OCI-LY7 (cell line): ENCODE data around the gene PGAP2. TPM values are rescaled to one million over a fixed set of nuclear protein-coding genes. Genes with fewer than 3 reads are reported as not detected.
"Not testable (repeated sequence)": the region's sequence is repeated elsewhere in the genome, so short reads cannot be mapped to it uniquely, and the experiment has no call there.

ENCODE experiments used
- BruUV-seq: library from RNA; stranded (reverse); fragments of 400-500 nt; replicated peaks from 2 replicates; lab custom pipeline; 2021; lab: Mats Ljungman, UMichigan
- CTCF ChIA-PET: fragments of 300-600 bp; sonication (Branson Sonifier 250); formaldehyde crosslinking; loops from one replicate; lab custom pipeline; 2022; ENCODE audit warnings: antibody characterized with exemption; ENCODE audit not compliant: unreplicated experiment; lab: Charles Lee
- POLR2A ChIA-PET: fragments of 300-600 bp; sonication (Branson Sonifier 250); formaldehyde crosslinking; loops from one replicate; lab custom pipeline; 2022; ENCODE audit warnings: antibody characterized with exemption; lab: Charles Lee
- DNase-seq: peaks from one replicate; pipeline ENCODE4 v3.0.0-alpha.2; 2015; ENCODE audit warnings: low spot score
- H2AFZ ChIP-seq: fragments of 200-600 bp; sonication (generic), shearing (Covaris generic); 2 replicates; pipeline ENCODE4 v1.6.1; 2014; ENCODE audit warnings: mild to moderate bottlenecking, antibody characterized with exemption, low read length, moderate library complexity
- H3K27ac ChIP-seq: fragments of 200-600 bp; sonication (generic); 2 replicates; pipeline ENCODE4 v1.5.1; 2014; ENCODE audit warnings: mixed run types, low read depth, mild to moderate bottlenecking, moderate library complexity, low read length, inconsistent platforms; ENCODE audit not compliant: poor library complexity, severe bottlenecking
- H3K36me3 ChIP-seq: fragments of 200-600 bp; sonication (generic); 2 replicates; pipeline ENCODE4 v1.6.1; 2014; ENCODE audit warnings: mild to moderate bottlenecking, antibody characterized with exemption, low read length, moderate library complexity, mixed read lengths; ENCODE audit not compliant: insufficient read depth
- H3K4me1 ChIP-seq: fragments of 200-600 bp; sonication (generic); 2 replicates; pipeline ENCODE4 v1.5.1; 2014; ENCODE audit warnings: mild to moderate bottlenecking, low read length; ENCODE audit not compliant: insufficient read depth, poor library complexity, severe bottlenecking
- H3K4me2 ChIP-seq: fragments of 200-600 bp; sonication (generic); 2 replicates; pipeline ENCODE4 v1.6.1; 2014; ENCODE audit warnings: mild to moderate bottlenecking, low read length
- H3K4me3 ChIP-seq: fragments of 200-600 bp; sonication (generic); 2 replicates; pipeline ENCODE4 v1.5.1; 2014; ENCODE audit warnings: mild to moderate bottlenecking, low read depth, low read length; ENCODE audit not compliant: poor library complexity, severe bottlenecking
- H3K79me2 ChIP-seq: fragments of 200-600 bp; sonication (generic); 2 replicates; pipeline ENCODE4 v1.6.1; 2016; ENCODE audit warnings: low read depth, mild to moderate bottlenecking, low read length, moderate library complexity, mixed read lengths; ENCODE audit not compliant: insufficient read depth
- H3K9me2 ChIP-seq: fragments of 200-600 bp; sonication (generic); 2 replicates; pipeline ENCODE4 v1.6.1; 2016; ENCODE audit warnings: mild to moderate bottlenecking, low read length, mixed read lengths; ENCODE audit not compliant: insufficient read depth
- H3K9me3 ChIP-seq: fragments of 200-600 bp; sonication (generic); 2 replicates; pipeline ENCODE4 v1.6.1; 2014; ENCODE audit warnings: mild to moderate bottlenecking, mixed run types, low read length, mixed read lengths
- H4K20me1 ChIP-seq: fragments of 200-600 bp; sonication (generic); 2 replicates; pipeline ENCODE4 v1.6.1; 2014; ENCODE audit warnings: mild to moderate bottlenecking, antibody characterized with exemption, low read length, moderate library complexity, mixed read lengths; ENCODE audit not compliant: insufficient read depth
- CTCF ChIP-seq: fragments of 200-600 bp; sonication (generic); conservative IDR thresholded peaks from 2 replicates; pipeline ENCODE4 v1.5.1; 2014; ENCODE audit warnings: mild to moderate bottlenecking, antibody characterized with exemption, low read length, moderate library complexity, mixed read lengths
- EZH2phosphoT487 ChIP-seq: fragments of 200-600 bp; sonication (generic); IDR thresholded peaks from 2 replicates; pipeline ENCODE4 v1.6.1; 2018; ENCODE audit warnings: low read depth, borderline replicate concordance, mild to moderate bottlenecking, mixed run types, antibody characterized with exemption, low read length, moderate library complexity, mixed read lengths
- intact Hi-C: fragments of 100-400 bp; cut with micrococcal nuclease; formaldehyde crosslinking; loops from one replicate; pipeline ENCODE4 v1.10.0; 2022; ENCODE audit not compliant: unreplicated experiment
- total RNA-seq, 2 experiments: library from RNA; depleted of rRNA in 1 of 2; stranded (reverse); fragments of >200 nt in 1 of 2; shearing (Covaris generic) in 1 of 2; gene quantifications; 2 replicates each; pipeline ENCODE4 v1.2.3, GENCODE V29; 2014 to 2022

Gene PGAP2
- total RNA-seq, 2 experiments from 2014 or later, result 23.9 to 44.0 TPM

DNA sequence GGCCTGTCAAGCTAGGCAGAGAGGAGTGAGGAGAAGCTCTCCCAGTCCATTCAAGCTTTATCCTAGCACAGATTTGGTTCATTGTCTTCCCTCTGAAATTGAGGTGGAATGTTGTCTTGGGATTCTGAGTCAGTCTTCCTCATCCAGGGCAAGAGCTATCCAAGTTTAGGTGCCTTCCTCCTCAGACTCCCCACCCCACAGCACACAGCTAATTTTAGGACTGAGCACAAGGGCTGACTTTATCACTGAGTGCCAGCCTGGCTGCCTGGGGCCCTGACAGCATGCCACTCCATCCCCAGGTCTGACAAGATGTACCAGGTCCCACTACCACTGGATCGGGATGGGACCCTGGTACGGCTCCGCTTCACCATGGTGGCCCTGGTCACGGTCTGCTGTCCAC lies 2.6 kb downstream of the PGAP2 start:
- H3K9me3 ChIP-seq, result no peaks in the 10 kb centered on the region
- no peaks in the 10 kb centered on the region for H3K79me2 ChIP-seq
- intact Hi-C loops, result no loop called here
- no peak for DNase-seq
- peaks cover 13% of the 10 kb centered on the region for H3K4me1 ChIP-seq
- H3K9me2 ChIP-seq, result no peaks in the 10 kb centered on the region
- H3K27ac ChIP-seq, result no peak overlapping the region
- ChIA-PET POLR2A (interaction anchor here (0.6 to 0.9 kb wide), 3 partner anchors 9 to 44 kb away, joined by 3 to 6 read pairs (median 4); no protein-coding TSS in a partner anchor), CTCF (interaction anchor here (0.5 kb wide), 1 partner anchor 26 kb away, joined by 3 read pairs; no protein-coding TSS in a partner anchor)
- no TSS peak for BruUV-seq
- no peak overlapping the region for H3K4me2 ChIP-seq
- H3K4me3 ChIP-seq, result no peak overlapping the region
- TF ChIP-seq EZH2phosphoT487 (no peak), CTCF (no peak)
- no peaks in the 10 kb centered on the region for H3K36me3 ChIP-seq
- H2AFZ ChIP-seq, result no peak overlapping the region
- H4K20me1 ChIP-seq, result no peaks in the 10 kb centered on the region

DNA sequence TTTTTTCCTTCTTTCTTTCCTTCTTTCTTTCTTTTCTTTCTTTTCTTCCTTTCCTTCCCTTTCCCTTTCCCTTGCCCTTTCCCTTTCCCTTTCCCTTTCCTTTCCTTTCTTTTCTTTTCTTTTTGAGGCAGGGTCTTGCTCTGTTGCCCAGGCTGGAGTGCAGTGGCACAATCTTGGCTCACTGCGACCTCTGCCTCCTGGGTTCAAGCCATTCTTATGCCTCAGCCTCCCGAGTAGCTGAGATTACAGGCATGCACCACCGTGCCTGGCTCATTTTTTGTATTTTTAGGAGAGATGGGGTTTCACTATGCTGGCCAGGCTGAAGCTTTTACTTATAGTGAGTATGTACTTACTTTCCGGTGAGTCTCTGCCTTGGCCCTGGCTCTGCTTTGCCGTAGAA lies 6.5 kb downstream of the PGAP2 start:
- not testable (repeated sequence) for H3K9me3 ChIP-seq

DNA sequence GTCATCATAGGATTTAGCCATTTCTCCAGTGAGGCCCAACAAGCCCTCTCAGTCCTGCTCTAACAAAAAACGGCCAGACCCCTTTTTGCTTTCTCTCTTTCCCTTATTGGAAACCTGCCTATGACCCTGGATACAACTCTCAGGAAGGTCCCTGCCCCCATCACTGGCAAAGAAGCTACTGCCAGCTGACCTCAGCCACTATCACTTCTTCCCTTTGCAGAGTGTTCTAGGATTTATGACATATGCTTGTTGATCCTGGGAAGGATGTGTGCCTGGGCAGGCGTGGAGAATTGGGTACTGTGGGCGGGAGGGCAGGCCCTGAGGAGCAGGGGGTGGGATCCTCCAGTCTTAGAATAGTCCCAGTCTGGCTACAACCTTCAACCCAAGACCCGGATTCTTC lies 7.5 kb downstream of the PGAP2 start:
- H3K4me3 ChIP-seq, result no peak overlapping the region
- POLR2A ChIA-PET, result interaction anchor here (1.3 kb wide), 1 partner anchor 9 kb away, joined by 4 read pairs; no protein-coding TSS in a partner anchor
- H3K27ac ChIP-seq, result no peak overlapping the region
- H2AFZ ChIP-seq, result no peak overlapping the region
- no peaks in the 10 kb centered on the region for H3K9me3 ChIP-seq
- H3K4me1 ChIP-seq, result no peaks in the 10 kb centered on the region
- intact Hi-C loops, result no loop called here
- BruUV-seq, result no TSS peak
- no peak overlapping the region for H3K4me2 ChIP-seq
- H3K9me2 ChIP-seq, result no peaks in the 10 kb centered on the region
- H4K20me1 ChIP-seq, result no peaks in the 10 kb centered on the region
- no peaks in the 10 kb centered on the region for H3K79me2 ChIP-seq
- no peak for DNase-seq
- CTCF ChIA-PET, result no interaction called here
- TF ChIP-seq CTCF (no peak), EZH2phosphoT487 (no peak)
- no peaks in the 10 kb centered on the region for H3K36me3 ChIP-seq

More for the DNA sequence above, 6.5 kb downstream of the PGAP2 start:
- H3K36me3 ChIP-seq, H3K9me2 ChIP-seq, BruUV-seq, H3K27ac ChIP-seq, H3K4me2 ChIP-seq, H4K20me1 ChIP-seq, H3K79me2 ChIP-seq, DNase-seq, H2AFZ ChIP-seq, CTCF ChIA-PET, intact Hi-C loops, H3K4me1 ChIP-seq, H3K4me3 ChIP-seq: not testable (repeated sequence)
- POLR2A ChIA-PET, result interaction anchor here (1.2 kb wide), 1 partner anchor 19 kb away, joined by 3 read pairs; no protein-coding TSS in a partner anchor
